OCI-LY7 (cell line): ENCODE data around the gene ELN.

Experiments used
- CTCF ChIP-seq: fragments of 200-600 bp; sonication (generic); conservative IDR thresholded peaks from 2 replicates; pipeline ENCODE4 v1.5.1; 2014; ENCODE audit warnings: mild to moderate bottlenecking, antibody characterized with exemption, low read length, moderate library complexity, mixed read lengths
- EZH2phosphoT487 ChIP-seq: fragments of 200-600 bp; sonication (generic); IDR thresholded peaks from 2 replicates; pipeline ENCODE4 v1.6.1; 2018; ENCODE audit warnings: low read depth, borderline replicate concordance, mild to moderate bottlenecking, mixed run types, antibody characterized with exemption, low read length, moderate library complexity, mixed read lengths

GRCh38 chr7:74078461-74078860, 50.5 kb downstream of the ELN start:
- TF ChIP-seq CTCF (no peak), EZH2phosphoT487 (no peak)
